MM.1S (cell line): Measurements from ENCODE around the gene APBB2.

Experiments used
- DNase-seq: peaks from one replicate; pipeline ENCODE4 v3.0.0-alpha.2; 2015
- H2AFZ ChIP-seq: fragments of 300-600 bp; sonication (generic); 2 replicates; pipeline ENCODE4 v1.6.0; 2016; ENCODE audit warnings: antibody characterized with exemption, low read length
- H3F3A ChIP-seq: fragments of 300-600 bp; sonication (generic); 2 replicates; pipeline ENCODE4 v1.6.1; 2016; ENCODE audit warnings: mild to moderate bottlenecking, antibody characterized with exemption, low read length, moderate library complexity, mixed read lengths; ENCODE audit not compliant: insufficient read depth
- H3K27ac ChIP-seq: fragments of 300-600 bp; sonication (generic); 2 replicates; pipeline ENCODE4 v1.5.1; 2016; ENCODE audit warnings: mild to moderate bottlenecking, low read length
- H3K27me3 ChIP-seq: fragments of 300-600 bp; sonication (generic); replicated peaks from 2 replicates; pipeline ENCODE4 v1.6.0; 2016; ENCODE audit warnings: low read length; ENCODE audit not compliant: insufficient read depth
- H3K36me3 ChIP-seq: fragments of 300-600 bp; sonication (generic); replicated peaks from 2 replicates; pipeline ENCODE4 v1.6.1; 2016; ENCODE audit warnings: mild to moderate bottlenecking, low read length, mixed read lengths; ENCODE audit not compliant: insufficient read depth
- H3K4me1 ChIP-seq: fragments of 300-600 bp; sonication (generic); 2 replicates; pipeline ENCODE4 v1.6.1; 2016; ENCODE audit warnings: low read length, mixed read lengths
- H3K4me2 ChIP-seq: fragments of 300-600 bp; sonication (generic); 2 replicates; pipeline ENCODE4 v1.6.0; 2016; ENCODE audit warnings: low read depth, low read length
- H3K4me3 ChIP-seq: fragments of 300-600 bp; sonication (generic); 2 replicates; pipeline ENCODE4 v1.5.1; 2016; ENCODE audit warnings: low read length, mixed read lengths
- H3K79me2 ChIP-seq: fragments of 300-600 bp; sonication (generic); 2 replicates; pipeline ENCODE4 v1.6.1; 2016; ENCODE audit warnings: mixed run types, low read length, mixed read lengths
- H3K9ac ChIP-seq: fragments of 300-600 bp; sonication (generic); 2 replicates; pipeline ENCODE4 v1.6.1; 2016; ENCODE audit warnings: low read length, mixed read lengths
- H3K9me2 ChIP-seq: fragments of 300-600 bp; sonication (generic); replicated peaks from 2 replicates; pipeline ENCODE4 v1.6.1; 2016; ENCODE audit warnings: mild to moderate bottlenecking, low read length, mixed read lengths; ENCODE audit not compliant: insufficient read depth
- H3K9me3 ChIP-seq: fragments of 300-600 bp; sonication (generic); replicated peaks from 2 replicates; pipeline ENCODE4 v1.6.1; 2016; ENCODE audit warnings: mild to moderate bottlenecking, low read length, mixed read lengths; ENCODE audit not compliant: insufficient read depth
- H4K20me1 ChIP-seq: fragments of 300-600 bp; sonication (generic); 2 replicates; pipeline ENCODE4 v1.6.1; 2016; ENCODE audit warnings: mild to moderate bottlenecking, low read length, moderate library complexity, mixed read lengths; ENCODE audit not compliant: insufficient read depth
- CTCF ChIP-seq: fragments of 300-600 bp; sonication (generic); IDR thresholded peaks from 2 replicates; pipeline ENCODE4 v1.5.1; 2016; ENCODE audit warnings: antibody characterized with exemption, low read length, mixed read lengths
- EZH2 ChIP-seq: fragments of 300-600 bp; sonication (generic); optimal IDR thresholded peaks from 2 replicates; pipeline ENCODE3; 2017; ENCODE audit warnings: low read depth, mild to moderate bottlenecking, antibody characterized with exemption, low read length, mixed read lengths
- EZH2phosphoT487 ChIP-seq: fragments of 300-600 bp; sonication (generic); IDR thresholded peaks from 2 replicates; pipeline ENCODE4 v1.6.1; 2018; ENCODE audit warnings: antibody characterized with exemption, low read length

The APBB2 gene

DNA sequence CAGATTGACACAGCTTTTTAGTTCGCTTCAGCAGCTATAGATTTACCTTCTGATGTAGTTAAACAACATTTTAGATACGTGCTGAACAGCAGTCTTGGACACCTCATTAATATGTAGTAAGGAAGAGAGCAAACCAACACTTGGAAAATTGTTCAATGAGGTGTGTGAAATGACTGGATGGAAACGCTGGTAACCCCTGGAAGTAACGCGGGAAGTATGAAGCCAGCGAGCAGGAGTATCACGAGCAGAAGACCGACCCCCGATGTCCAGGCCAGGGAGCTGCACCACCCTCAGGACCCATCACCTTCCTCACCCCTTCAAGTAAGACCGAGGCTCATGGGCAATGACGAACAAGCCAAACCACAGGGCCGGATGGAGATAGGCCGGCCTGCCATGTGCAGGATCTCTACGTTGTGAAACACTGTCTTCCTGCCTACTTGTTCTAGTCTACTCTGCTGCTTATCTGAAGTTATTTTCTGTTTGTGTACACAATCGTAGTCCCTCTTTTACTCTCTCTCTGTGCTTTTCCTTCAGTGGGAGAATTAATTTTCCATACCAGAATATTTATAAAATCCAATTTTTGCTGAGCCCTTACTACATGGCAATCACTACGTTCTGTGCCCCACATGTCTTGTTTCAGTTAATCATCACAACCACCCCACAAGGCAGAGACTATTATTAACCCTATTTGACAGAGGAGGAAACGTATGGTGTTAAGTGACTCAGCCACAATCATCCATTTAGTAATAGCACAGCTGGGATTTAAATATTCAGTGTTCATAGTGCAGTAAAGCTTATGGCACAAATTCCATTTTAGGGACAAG, 221.7 kb downstream of the APBB2 start:
- Histone ChIP-seq H3K27ac (no peak overlapping the region), H3K4me1 (peaks cover 7% of the 10 kb centered on the region; the same call in 1 of the 2 replicates), H3K4me3 (no peak overlapping the region), H2AFZ (no peak overlapping the region), H3K4me2 (no peak overlapping the region), H3K36me3 (no peaks in the 10 kb centered on the region), H3F3A (no peaks in the 10 kb centered on the region), H4K20me1 (no peaks in the 10 kb centered on the region), H3K9me3 (no peaks in the 10 kb centered on the region), H3K79me2 (no peaks in the 10 kb centered on the region), H3K9me2 (no peaks in the 10 kb centered on the region), H3K27me3 (no peaks in the 10 kb centered on the region), H3K9ac (no peak overlapping the region)
- DNase-seq = no peak
- TF ChIP-seq CTCF = no peak
- TF ChIP-seq EZH2phosphoT487 = no peak
- TF ChIP-seq EZH2 = no peak

GRCh38 chr4:40991908-40992307, 222.4 kb downstream of the APBB2 start:
- Histone ChIP-seq H2AFZ (no peak overlapping the region), H3K27ac (no peak overlapping the region), H3K9me2 (no peaks in the 10 kb centered on the region), H3K36me3 (no peaks in the 10 kb centered on the region), H3K4me3 (no peak overlapping the region), H3K79me2 (no peaks in the 10 kb centered on the region), H3K4me1 (peaks cover 7% of the 10 kb centered on the region; the same call in 1 of the 2 replicates), H4K20me1 (no peaks in the 10 kb centered on the region), H3K9ac (no peak overlapping the region), H3K4me2 (0 out of 2 replicates have a peak overlapping the region, but pooled peaks have one; percentile 13), H3F3A (no peaks in the 10 kb centered on the region), H3K9me3 (no peaks in the 10 kb centered on the region), H3K27me3 (no peaks in the 10 kb centered on the region)
- peak; percentile 29 for DNase-seq
- no peak for TF ChIP-seq EZH2phosphoT487

- H3K9ac ChIP-seq = no peak overlapping the region
- H3F3A ChIP-seq = no peaks in the 10 kb centered on the region
- H2AFZ ChIP-seq = no peak overlapping the region
- no peaks in the 10 kb centered on the region for H3K9me3 ChIP-seq
- H3K36me3 ChIP-seq = no peaks in the 10 kb centered on the region
- H4K20me1 ChIP-seq = no peaks in the 10 kb centered on the region
- no peak for DNase-seq
- H3K4me2 ChIP-seq = no peak overlapping the region
- H3K9me2 ChIP-seq = no peaks in the 10 kb centered on the region
- no peak overlapping the region for H3K27ac ChIP-seq
- H3K27me3 ChIP-seq = no peaks in the 10 kb centered on the region
- H3K4me3 ChIP-seq = no peak overlapping the region
- no peaks in the 10 kb centered on the region for H3K79me2 ChIP-seq
- no peak for TF ChIP-seq CTCF
- no peak for TF ChIP-seq EZH2phosphoT487
- TF ChIP-seq EZH2 = no peak
- H3K4me1 ChIP-seq = peaks cover 7% of the 10 kb centered on the region; the same call in 1 of the 2 replicates
Measured at GRCh38 chr4:40990899-40991265, 223.5 kb downstream of the APBB2 start.

- Histone ChIP-seq H3K79me2 (no peaks in the 10 kb centered on the region), H3K4me1 (peaks cover 7% of the 10 kb centered on the region; the same call in 1 of the 2 replicates), H3K4me3 (no peak overlapping the region), H3K27ac (no peak overlapping the region), H3K9me3 (no peaks in the 10 kb centered on the region), H2AFZ (no peak overlapping the region), H3F3A (no peaks in the 10 kb centered on the region), H3K9me2 (no peaks in the 10 kb centered on the region), H3K36me3 (no peaks in the 10 kb centered on the region), H3K27me3 (no peaks in the 10 kb centered on the region), H3K4me2 (no peak overlapping the region), H3K9ac (no peak overlapping the region), H4K20me1 (no peaks in the 10 kb centered on the region)
- no peak for TF ChIP-seq EZH2phosphoT487
- no peak for TF ChIP-seq EZH2
- no peak for TF ChIP-seq CTCF
- DNase-seq = no peak
Measured at GRCh38 chr4:40990236-40990898, 224.0 kb downstream of the APBB2 start.
